Activated CD4-positive, alpha-beta T cell treated with anti-CD3 and anti-CD28 coated beads for 1 hour (primary cell): ENCODE results near the gene MBNL2.

ENCODE experiments used
- DNase-seq: peaks from one replicate; pipeline ENCODE4 v3.0.0-alpha.2; 2020

The MBNL2 gene

GRCh38 chr13:97235549-97236231 is 13.6 kb downstream of the MBNL2 start:
- no peak for DNase-seq

- no peak for DNase-seq
Observed at GRCh38 chr13:97237388-97237787, 15.3 kb downstream of the MBNL2 start.

GRCh38 chr13:97238432-97238831 is 16.3 kb downstream of the MBNL2 start:
- DNase-seq: no peak

- DNase-seq: no peak
Observed at GRCh38 chr13:97238883-97239282, 16.8 kb downstream of the MBNL2 start.

DNA sequence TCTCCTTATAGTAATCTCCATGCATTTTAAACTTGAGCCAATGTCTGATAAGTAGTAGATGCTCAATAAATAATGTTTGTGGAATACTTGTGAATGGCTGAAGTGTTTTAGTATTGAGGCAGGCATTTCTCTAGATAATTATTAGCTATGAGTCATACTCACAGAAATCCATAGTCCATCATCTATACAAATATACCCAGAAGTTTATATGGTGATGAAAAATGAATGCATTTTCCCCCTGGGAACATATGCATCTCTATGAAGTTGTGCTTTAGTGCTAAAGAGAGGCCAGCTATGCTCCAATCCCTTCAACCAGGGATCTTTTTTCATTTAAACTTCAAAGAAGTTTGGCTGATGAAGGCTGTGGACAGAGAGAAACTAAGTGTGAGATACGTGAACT is 17.2 kb downstream of the MBNL2 start:
- DNase-seq: no peak

GRCh38 chr13:97239943-97240787 is 18.0 kb downstream of the MBNL2 start:
- no peak for DNase-seq

DNA sequence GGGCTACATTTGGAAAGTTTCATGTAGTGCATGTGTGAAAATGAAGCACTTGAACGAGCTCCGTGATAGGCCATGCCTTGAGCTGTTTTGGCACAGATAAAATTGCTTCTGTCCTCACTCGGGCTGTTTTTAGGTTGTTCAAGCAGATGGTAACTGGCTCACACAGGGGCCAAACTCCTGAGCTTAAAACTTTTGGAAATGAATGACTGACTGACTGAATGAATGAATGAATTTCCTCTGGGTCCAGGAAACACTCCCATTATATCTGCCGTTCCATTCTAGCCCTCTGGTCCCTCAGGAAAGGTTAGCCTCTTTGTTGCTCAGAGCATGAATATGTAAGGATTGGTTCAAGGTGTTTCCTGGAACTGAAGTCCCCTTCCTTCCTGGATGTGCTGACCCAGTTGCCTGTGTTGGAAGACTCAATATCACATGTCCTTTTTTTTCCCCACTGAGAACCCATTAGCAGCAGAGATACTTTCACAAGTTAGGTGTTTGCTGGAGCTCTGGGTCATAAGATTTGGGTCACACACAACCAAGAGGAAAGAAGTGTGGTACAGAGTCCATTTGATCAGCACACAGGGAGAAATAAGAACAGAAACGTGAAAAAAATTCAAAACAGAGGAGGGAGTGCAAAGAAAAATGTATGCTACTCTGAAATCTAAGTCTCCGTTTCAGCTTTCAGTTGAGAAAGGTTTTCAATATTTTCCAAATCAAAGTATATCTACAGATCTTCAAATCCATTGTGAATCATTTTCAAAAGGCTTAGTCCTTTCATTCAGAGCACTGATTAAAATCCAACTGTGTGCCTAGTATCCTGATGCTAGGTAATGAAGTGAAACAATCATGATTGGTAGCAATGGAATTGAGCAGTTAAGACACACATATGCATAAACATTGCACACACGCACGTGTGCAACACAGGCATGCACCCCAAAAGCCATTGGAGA is 18.9 kb downstream of the MBNL2 start:
- no peak for DNase-seq

DNA sequence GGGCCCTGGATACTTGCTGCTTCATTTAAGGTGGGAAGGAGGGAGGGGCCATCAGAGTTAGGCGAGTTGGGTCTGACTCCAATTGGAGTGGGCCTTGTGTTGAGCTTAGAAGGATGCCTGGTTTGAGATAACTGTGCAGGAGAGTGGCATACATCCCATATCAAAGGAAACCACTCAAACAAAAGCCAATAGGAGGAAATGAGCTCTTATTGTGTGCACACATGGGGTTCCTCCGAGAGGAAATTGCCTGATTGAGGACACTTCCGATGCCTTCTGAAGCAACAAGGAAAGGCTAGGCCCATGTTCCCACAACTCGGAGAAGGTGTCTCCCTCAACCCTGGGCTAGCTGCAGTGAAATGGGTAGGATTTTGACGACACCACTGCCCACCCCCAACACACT is 19.6 kb downstream of the MBNL2 start:
- no peak for DNase-seq

DNA sequence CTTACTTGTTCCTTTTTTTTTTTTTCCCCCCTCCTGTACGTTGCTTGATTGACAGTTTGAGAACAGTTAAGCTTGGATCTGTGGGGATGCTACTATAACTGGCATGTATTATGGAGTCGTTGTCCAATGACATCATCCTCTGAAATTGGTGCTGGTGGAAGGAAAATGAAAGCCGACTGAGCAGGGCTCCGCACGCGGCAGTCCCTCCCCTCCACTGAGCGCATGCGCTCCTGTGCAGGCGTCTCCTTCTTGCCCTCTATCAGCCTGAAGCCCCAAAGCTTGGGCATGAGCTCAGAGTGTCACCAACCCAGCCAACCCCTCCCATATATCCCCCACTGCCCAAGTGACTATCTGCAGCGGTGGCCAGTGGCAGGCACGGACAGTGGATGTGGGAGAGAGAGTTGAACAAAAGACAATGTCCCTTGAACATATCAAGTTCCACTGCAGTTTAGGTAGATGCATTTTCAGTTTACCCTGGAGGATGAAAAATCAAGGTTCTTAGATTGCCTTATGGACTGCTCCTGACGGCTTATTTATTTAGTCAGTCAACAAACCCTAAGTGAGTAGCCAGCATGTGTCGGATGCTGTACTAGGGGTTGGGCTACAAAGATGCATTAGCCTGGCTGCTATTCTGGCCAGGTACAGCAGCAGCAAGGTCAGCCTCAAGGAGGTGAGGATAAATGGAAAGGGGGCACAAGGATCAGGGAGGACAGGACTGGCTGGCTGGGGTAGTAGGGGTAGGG is 20.8 kb downstream of the MBNL2 start:
- DNase-seq: no peak

DNA sequence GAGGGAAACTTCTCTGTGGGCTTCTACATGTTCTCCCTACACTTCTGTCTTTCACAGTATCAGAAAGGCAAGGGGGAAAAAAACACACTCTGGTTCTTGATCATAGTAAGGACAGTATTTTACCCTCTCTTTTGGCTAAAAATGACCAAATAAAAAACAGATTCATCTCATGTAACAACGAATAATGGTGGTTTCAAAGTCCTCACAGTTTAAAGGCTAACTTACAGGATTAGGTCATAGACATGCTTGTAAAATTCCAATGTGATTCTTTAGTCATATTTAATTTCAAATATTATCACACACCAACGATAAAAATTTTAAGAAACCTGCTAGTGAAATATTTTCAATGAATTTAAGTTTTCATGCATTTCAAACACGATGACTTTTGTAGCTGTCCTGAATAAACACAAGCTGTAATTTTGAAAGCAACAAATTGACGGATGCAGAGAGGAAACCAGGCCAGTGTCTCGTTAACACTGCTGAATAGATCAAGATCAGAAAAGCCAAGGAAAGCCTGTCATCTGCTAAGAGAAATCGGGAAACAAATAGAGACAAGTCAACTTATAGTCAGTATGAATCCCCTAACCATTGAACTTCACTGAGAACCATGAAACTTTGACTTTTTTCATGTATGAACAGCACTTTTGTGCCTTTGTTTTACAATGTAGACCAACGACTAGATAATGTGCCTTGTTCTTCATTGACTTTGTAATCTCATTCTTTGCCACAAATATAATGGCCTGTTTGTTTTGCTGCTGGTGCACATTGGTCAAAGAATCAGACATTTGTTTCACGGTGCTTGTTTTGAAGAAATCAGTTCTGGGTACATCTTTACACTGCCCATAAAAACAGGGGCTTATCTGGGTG is 22.0 kb downstream of the MBNL2 start:
- DNase-seq: no peak

DNA sequence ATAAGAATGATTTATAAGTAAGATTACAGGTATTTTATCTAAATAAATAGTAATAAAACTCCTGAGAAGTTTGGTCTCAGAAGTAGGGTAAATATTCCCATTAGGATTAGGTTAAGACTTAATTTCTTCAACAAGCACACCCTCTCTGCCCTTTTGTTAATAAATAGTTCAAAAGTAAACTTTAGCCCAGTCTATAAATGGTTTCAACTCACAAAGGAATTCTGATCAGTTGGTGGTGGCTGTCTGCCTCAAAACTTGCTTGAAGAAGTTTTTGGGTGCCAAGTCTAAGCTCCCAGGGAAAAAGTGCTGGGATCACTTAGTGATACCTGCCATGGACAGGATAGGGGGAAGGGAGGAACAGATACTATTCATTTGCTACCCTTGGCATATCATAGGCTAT is 22.9 kb downstream of the MBNL2 start:
- DNase-seq: no peak

GRCh38 chr13:97246596-97247158 is 24.5 kb downstream of the MBNL2 start:
- no peak for DNase-seq

DNA sequence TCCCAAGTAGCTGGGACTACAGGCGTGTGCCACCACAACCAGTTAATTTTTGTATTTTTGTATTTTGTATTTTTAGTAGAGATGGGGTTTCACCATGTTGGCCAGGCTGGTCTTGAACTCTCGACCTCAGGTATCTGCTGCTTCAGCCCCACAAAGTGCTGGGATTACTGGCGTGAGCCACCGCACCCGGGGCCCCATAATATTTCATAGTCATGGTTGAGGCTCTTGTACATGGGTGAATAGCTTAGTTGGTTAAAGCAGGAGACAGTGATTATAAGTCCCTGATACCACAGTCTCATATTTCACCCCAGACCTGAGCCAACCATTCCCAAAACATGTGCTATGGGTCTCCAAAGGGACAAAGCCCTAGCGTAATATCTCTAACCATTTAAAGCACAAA is 26.1 kb downstream of the MBNL2 start:
- no peak for DNase-seq

GRCh38 chr13:97249093-97249795 is 27.1 kb downstream of the MBNL2 start:
- DNase-seq: no peak

DNA sequence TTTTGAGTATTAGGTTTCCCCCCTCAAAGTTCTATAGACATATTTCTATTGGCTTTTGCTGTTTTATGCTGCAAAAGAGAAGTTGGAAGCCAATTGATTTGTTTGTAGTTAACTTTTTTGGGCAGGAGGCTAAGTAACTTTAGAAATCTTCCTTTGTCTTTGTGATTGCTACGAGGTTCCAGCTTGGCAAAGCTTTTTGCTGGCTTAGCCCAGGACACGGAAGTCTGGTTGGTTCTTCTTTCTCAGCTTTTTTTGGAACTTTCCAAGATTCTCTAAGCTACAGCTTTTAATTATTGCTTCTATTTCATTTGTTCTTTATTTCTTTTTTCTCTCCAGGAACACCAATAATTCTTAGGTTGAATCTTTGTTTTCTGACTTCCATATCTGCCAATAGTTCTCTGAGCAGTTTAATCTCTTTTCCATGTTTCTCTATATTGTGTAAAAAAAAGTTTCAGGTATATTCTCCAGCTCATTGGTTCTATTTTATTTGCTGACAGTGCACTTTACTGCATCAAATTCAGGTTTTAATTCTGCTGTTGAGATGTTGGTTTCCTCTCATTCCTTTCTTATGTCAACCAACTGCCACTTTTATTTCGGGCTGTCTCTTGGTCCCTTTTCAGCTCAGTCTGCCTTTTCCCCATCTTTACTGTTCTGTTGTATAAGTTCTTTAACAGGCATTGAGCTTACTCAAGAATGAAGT is 27.8 kb downstream of the MBNL2 start:
- DNase-seq: no peak

DNA sequence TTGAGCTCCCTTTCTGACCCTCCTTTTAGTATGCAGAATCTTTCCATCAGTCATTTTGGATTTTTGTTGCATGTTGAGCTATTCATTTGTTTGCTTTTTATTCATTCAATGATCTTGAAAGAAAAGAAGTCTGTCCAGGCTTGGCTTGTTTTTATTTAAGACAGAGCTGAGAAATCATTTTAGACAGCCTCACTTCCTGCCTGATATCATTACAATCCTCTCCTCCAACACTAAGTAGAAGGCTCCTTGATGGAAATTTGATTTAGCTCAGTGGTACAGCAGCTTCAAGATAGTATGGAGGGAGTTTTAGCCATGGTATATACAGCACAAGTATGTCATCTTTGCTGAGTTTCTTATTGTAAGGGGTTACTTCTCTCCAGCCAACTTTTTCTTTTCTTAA is 28.4 kb downstream of the MBNL2 start:
- no peak for DNase-seq

DNA sequence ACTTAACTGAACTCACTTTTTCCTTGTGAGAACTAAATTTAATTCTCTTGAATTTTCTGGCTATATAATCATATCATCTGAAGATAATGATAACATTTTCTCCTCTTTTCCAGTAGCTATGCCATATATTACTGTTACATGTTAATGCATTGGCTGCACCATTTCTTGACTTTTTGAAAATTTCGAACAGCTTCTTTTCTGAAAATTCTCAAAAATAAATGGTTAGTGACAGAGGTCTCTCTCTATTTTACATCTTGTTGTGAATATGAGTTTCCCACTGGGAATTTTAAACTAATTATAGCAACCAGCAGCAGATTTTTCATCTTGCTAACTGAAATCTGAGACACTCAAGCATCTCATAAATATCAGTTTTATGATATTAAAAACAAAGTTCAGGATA is 30.6 kb downstream of the MBNL2 start:
- no peak for DNase-seq

- no peak for DNase-seq
Observed at GRCh38 chr13:97253581-97254293, 31.6 kb downstream of the MBNL2 start.

GRCh38 chr13:97254816-97255215 is 32.7 kb downstream of the MBNL2 start:
- no peak for DNase-seq
